Caki2 (cell line): ENCODE measurements around the gene PGBD5. TPM values are rescaled to one million over a fixed set of nuclear protein-coding genes. Genes with fewer than 3 reads are reported as not detected.

ENCODE experiments used
- DNase-seq: peaks from one replicate; pipeline ENCODE4 v3.0.0-alpha.2; 2015; ENCODE audit warnings: low read depth
- in situ Hi-C: cut with HindIII; loops from 2 replicates; pipeline ENCODE4 v1.10.0; 2016; ENCODE audit warnings: low sequenced_read_pairs, low pct_unique_long_range_greater_than_20kb, mixed read lengths
- total RNA-seq: library from RNA; depleted of rRNA; stranded (reverse); fragments of >200 nt; shearing (Covaris generic); gene quantifications from 2 replicates; pipeline ENCODE4 v1.2.3, GENCODE V29; 2014; ENCODE audit warnings: low replicate concordance

The PGBD5 gene
- total RNA-seq, 1 experiment from 2014 or later = 7.5 TPM

- in situ Hi-C loops = no loop called here
- no peak for DNase-seq
Observed at GRCh38 chr1:230301322-230301721, 124.8 kb downstream of the PGBD5 start.

DNA sequence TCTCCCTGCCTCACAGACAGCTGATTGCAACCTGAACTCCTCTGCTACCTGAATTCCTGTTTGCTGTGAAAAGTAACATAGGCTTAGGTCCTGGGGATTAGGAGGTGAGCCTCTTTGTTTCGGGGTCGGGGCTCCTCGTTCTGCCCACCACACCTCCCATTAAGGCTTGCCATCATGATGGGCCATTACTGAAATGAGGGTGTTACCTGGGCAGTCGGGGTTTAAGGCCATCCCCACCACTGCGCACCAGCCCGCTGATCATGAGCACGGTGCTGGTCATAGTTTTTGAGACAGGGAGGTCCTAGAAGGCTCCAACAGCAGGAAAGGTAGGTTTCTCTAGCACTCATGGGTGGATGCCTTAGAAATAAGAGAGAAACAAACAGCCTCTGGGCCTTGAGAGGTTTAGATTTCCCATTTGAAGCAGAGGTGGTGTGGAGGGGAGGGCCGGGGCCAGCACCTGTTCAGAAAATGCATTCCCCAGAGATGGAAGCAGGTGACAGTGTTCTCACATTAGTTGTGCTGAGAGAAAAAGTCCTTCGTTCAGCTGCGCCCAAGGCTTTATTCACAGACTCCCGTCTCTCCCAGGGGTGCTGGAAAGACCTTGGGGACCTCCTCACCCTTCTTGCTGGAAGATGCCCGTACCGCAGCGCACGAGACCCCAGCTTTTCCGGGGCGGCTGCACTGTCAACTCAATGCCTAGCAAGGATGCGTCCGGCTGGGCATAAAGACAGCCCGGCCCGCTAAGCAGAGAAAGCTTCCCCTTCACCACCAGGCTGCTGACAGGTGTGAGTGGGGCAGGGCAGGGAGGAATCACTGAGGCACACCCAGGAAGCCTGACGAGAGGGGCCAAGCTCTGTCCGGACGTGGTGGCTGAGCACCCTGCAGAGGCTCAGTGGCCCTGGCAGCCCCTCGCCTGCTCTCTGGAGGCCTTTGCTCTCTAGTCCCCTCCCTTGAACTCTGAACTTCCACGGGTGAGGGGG, 125.5 kb downstream of the PGBD5 start:
- in situ Hi-C loops = no loop called here
- DNase-seq = no peak

DNA sequence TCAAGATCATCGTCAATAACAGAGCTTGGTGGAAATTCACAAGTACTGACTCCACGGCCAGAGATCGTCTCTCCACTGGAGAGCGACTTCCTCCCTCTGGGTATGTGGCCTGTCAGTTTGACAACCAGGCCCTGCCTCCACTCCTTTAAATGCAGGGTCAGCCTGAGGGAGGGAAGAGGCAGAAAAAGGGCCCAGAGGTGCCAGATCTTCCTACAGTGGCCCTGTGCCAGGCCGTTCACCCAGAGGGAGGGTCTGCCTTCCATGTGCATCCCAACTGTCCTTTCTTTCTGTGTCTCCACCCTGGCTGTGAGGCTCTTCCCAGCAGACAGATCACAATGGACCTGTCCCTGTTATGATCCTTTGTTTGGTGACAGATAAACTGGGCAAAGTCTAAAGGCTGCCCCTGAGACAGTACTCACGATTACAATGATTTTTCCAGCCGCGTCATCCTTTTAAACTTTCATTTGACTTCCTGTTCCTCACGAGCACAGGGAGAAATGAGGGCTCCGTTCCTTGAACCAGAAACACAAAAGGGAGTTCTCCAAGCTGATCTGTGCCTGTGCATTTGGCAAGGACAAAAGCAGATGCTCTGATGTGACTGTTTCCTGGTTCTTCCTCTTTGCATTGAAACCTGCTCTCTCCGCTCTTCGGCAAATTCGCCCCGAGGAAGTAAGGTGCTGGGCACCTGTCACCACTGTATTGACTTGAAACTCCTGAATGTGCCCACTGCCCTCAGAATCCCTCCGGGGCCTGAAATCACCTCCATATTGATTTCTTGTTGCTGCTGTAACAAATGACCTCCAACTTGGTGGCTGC, 126.7 kb downstream of the PGBD5 start:
- in situ Hi-C loops = no loop called here
- no peak for DNase-seq

DNA sequence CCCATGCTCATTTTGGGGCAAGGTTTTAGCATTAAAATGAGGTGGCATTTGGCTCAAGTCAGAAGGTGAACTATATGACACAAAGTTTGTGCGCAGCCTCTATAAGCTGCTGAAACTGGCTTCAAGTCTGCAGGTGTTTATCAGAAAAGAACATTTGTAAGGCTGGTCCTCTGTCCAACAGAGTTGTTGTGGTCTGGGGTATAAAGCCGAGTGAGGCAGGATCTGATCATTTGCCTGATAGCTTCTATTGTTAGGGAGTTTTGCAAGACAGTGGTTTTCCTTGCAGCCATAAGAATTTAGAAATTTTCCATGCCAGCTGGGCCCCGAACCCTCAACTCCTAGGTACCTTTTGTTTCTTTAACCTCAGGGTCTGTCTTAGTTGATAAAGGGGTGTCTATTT, 130.8 kb downstream of the PGBD5 start:
- in situ Hi-C loops = no loop called here
- DNase-seq = no peak

GRCh38 chr1:230293390-230293700, 132.8 kb downstream of the PGBD5 start:
- DNase-seq = no peak
- in situ Hi-C loops = no loop called here

DNA sequence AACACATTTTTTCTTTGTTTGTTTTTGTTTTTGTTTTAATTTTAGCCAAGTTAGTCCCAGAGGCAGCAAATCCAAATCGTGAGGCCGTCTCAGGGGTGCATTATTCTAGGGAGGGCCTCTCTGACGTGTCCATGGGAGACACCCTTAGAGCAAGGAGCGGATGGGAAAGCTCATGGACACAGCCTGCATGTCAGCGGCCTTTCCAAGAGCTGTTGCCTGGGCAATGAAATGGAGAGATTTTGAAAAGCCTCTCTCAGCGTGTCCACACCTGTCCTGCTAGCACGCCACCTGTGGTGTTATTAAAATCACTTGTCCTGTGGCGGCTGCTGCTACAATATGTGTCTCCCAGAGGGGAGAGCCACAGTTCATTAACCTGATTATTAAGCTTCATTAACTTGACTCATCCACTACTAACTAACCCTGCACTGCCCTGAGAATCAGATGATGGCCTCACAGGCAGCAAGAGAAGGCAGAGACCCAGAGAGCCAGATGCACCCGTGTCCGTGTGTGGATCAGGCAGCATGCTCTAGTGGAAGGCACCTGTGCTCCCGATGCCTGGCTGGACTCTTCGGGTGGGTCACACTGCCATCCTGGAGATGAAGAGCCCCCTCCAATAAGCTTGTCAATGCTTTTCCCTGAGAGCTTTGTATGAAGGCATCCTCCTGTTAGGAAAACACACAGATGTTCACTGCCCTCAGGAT, 133.3 kb downstream of the PGBD5 start:
- DNase-seq = no peak
- in situ Hi-C loops = no loop called here

GRCh38 chr1:230291731-230292620, 134.2 kb downstream of the PGBD5 start:
- in situ Hi-C loops = no loop called here
- DNase-seq = no peak

DNA sequence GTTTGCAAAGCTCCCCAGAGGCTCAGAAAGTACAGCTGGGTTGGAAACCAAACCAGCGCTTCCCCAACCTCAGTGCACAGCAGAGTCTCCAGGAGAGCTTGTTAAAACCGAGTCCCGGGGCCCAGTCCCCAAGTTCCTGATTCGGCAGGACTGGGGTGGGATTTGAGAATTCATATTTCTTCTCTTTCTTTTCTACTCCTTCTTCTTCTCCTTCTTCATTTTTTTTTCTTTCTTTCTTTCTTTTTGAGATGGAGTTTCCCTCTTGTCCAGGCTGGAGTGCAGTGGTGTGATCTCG, 136.8 kb downstream of the PGBD5 start:
- no peak for DNase-seq
- in situ Hi-C loops = no loop called here

GRCh38 chr1:230288641-230289349, 137.3 kb downstream of the PGBD5 start:
- in situ Hi-C loops = no loop called here
- DNase-seq = no peak

GRCh38 chr1:230287674-230288315, 138.3 kb downstream of the PGBD5 start:
- no peak for DNase-seq
- in situ Hi-C loops = no loop called here

DNA sequence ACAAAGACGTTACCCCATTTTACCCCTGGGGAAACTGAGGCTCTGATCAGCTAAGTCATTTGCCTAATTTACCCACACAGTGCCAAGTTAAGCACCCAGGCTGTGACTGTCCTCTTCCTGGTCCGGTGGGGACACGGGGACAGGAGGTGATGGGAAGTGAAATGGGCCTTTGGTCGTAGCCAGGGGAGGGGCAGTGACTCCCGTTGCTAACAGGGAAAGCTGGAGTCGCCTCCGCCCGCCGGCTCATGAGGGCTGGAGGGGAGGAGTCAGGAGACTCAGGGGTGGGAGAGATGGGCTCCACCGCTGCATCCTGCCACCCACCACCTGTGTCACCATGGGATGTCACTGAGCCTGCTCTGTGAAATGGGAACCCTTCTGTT, 139.3 kb downstream of the PGBD5 start:
- DNase-seq = no peak
- in situ Hi-C loops = no loop called here

- no peak for DNase-seq
- in situ Hi-C loops = no loop called here
Observed at GRCh38 chr1:230286166-230286889, 139.8 kb downstream of the PGBD5 start.

- DNase-seq = no peak
- in situ Hi-C loops = no loop called here
Observed at GRCh38 chr1:230285351-230285750, 140.8 kb downstream of the PGBD5 start.

- no peak for DNase-seq
- in situ Hi-C loops = no loop called here
Observed at GRCh38 chr1:230284891-230285290, 141.2 kb downstream of the PGBD5 start.

- in situ Hi-C loops = no loop called here
- DNase-seq = no peak
Observed at GRCh38 chr1:230283678-230284077, 142.5 kb downstream of the PGBD5 start.

DNA sequence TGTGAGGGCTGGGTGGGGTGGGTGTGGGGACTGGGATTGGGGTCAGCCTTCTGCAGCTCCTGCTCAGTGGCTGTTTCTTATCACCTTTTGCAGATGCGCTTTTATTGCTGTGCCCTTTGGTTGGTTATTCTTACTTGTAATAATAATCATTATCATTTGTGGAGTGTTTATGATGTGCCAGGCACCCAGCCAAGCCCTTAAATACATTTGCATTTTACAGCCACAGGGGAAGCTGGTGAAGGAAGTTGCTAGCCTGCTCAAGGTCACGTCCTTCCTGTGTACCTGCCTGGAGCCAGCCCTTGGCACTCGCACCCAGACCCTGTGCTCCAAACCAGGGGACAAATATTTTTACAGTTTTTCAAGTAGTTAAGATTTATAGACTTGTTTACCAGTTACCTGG, 144.0 kb downstream of the PGBD5 start:
- in situ Hi-C loops = no loop called here
- DNase-seq = no peak

DNA sequence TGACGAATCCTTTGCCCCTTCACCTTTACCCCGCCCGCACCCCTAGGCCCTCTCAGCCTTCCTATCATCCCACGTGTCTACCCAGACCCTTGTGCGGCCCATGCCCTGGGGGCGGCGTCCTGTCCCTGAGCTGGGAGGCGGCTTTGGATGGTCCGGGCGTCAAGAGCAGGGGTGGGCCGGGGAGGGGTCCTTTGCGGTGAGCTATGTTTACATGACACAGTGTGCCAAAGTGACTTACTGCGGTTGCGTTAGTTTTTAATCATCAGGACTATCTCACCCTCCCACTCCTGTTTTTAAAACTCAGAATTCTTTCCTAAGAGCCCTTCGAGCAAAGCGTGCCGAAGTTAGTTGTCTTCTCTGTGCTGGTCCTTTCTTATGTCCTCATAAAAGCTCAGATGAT, 144.6 kb downstream of the PGBD5 start:
- in situ Hi-C loops = no loop called here
- no peak for DNase-seq
